Measurements from ENCODE around the gene CCDC92. TPM values are rescaled to one million over a fixed set of nuclear protein-coding genes. Genes with fewer than 3 reads are reported as not detected.

The CCDC92 gene
- total RNA-seq, 1 donor from 2014 or later: 31.0 TPM

DNA sequence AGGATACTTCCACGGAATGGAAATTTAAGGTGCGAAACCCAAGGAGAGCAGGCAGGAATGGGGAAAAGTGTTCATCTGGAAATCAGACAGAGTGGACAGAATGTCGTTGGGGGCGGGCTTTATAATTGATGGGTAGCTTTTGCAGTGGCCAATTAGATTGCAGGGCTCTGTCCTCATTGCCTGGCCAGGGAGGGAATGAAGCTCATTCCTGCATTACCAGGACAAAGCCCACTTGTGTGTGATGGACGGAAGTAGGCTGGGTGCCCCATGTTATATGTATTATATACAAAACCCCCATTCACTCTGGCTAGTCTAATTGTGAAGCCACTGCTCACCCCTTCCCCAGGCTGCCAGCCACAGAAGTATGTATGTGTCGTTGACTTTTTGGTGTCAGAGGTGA, 23.9 kb upstream of the CCDC92 start:
- intact Hi-C loops (cut with DNase I): no loop called here
- no peaks in the 10 kb centered on the region for H3K9me3 ChIP-seq
- DNase-seq (ENCODE audit: low spot score in 2 of 2): no peak
- H3K27me3 ChIP-seq: no peaks in the 10 kb centered on the region
- TF ChIP-seq, protein P1, sequence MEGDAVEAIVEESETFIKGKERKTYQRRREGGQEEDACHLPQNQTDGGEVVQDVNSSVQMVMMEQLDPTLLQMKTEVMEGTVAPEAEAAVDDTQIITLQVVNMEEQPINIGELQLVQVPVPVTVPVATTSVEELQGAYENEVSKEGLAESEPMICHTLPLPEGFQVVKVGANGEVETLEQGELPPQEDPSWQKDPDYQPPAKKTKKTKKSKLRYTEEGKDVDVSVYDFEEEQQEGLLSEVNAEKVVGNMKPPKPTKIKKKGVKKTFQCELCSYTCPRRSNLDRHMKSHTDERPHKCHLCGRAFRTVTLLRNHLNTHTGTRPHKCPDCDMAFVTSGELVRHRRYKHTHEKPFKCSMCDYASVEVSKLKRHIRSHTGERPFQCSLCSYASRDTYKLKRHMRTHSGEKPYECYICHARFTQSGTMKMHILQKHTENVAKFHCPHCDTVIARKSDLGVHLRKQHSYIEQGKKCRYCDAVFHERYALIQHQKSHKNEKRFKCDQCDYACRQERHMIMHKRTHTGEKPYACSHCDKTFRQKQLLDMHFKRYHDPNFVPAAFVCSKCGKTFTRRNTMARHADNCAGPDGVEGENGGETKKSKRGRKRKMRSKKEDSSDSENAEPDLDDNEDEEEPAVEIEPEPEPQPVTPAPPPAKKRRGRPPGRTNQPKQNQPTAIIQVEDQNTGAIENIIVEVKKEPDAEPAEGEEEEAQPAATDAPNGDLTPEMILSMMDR (IDR thresholded peaks at IDR 0.05): no peak
- peaks cover 10 to 29% of the 10 kb centered on the region in 2 donors for H3K36me3 ChIP-seq
- no peak overlapping the region for H3K27ac ChIP-seq
- no peaks in the 10 kb centered on the region for H3K4me1 ChIP-seq
- H3K4me3 ChIP-seq: no peak overlapping the region

- intact Hi-C loops (cut with DNase I): no loop called here
- DNase-seq (ENCODE audit: low spot score in 2 of 2): no peak
- Histone ChIP-seq H3K9me3 (no peaks in the 10 kb centered on the region), H3K4me3 (no peak overlapping the region), H3K27me3 (no peaks in the 10 kb centered on the region), H3K27ac (no peak overlapping the region), H3K4me1 (no peaks in the 10 kb centered on the region), H3K36me3 (peaks cover 6 to 26% of the 10 kb centered on the region in 2 donors)
- TF ChIP-seq, protein P1 (IDR thresholded peaks at IDR 0.05): no peak
These were observed 22.6 kb upstream of the CCDC92 start for GRCh38 chr12:123995023-123995748.

DNA sequence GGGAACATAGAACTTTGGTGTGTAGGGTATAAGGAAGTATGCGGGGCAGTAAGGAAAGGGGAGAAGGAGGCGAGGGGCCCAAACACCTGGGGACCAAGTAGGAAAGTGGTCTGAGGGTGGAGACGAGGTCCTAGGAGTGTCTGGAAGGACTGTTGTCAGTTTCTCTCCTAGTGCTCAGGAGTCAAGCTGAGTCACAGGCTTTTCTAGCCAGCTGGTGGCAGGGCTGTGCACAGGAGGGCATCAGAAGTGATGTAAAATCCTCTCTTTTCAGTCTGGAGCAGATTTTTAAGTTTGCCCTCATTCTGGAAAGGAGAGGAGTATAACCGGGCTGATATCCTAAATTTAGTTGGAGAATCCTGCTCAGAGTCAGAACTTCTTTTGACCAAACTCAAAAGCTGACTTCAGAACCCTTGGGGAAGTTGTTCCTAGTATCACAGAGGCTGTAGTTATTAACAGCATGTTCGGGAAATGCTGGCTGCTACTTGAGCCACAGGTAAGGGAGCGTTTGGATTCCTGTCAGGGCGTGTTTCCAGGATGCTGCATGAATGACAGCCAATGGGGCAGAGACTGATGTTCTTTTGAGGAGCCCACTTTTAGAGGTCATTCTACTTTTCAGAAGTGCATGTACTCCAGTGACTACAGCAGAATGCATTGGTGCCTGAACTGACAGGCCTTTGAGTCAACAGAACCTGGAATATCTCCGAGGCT, 19.6 kb upstream of the CCDC92 start:
- Histone ChIP-seq H3K36me3 (peaks cover 11 to 38% of the 10 kb centered on the region in 2 donors), H3K9me3 (no peaks in the 10 kb centered on the region), H3K4me3 (no peak overlapping the region), H3K4me1 (no peaks in the 10 kb centered on the region), H3K27me3 (no peaks in the 10 kb centered on the region), H3K27ac (no peak overlapping the region)
- TF ChIP-seq, protein P1 (IDR thresholded peaks at IDR 0.05): no peak
- no peak for DNase-seq (ENCODE audit: low spot score in 2 of 2)
- intact Hi-C loops (cut with DNase I): no loop called here

DNA sequence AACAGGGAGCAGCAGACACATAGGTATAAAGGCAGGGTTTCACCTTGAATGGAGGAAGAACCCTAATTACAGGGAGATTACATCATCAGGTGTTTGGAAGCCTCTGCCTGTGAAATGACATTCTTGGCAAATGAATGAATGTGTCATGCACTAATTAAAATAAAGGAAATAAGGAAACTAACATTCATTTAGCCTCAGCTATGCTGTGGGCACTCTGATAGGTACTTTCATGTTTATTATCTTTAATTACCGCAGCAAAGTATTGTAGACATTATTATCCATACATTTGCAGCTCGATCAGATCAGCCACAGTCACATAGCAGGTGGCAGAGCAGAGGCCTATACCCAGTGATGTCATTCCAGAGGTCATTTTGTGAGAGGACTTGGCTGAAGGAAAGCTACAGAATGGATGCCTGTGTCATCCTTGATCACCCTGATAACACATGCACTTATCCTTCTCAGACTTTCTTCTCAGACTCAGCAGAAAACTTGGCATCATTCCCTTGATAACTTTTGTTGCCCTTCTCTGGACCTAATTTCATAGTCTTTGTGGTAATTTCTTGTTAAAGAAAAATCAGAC, 18.8 kb upstream of the CCDC92 start:
- Histone ChIP-seq H3K4me3 (no peak overlapping the region), H3K9me3 (no peaks in the 10 kb centered on the region), H3K27me3 (no peaks in the 10 kb centered on the region), H3K36me3 (peaks cover 11 to 38% of the 10 kb centered on the region in 2 donors), H3K4me1 (no peaks in the 10 kb centered on the region), H3K27ac (no peak overlapping the region)
- intact Hi-C loops (cut with DNase I): no loop called here
- no peak for DNase-seq (ENCODE audit: low spot score in 2 of 2)
- TF ChIP-seq, protein P1 (IDR thresholded peaks at IDR 0.05): no peak

GRCh38 chr12:123990511-123990910, 17.9 kb upstream of the CCDC92 start:
- Histone ChIP-seq H3K4me3 (no peak overlapping the region), H3K4me1 (no peaks in the 10 kb centered on the region), H3K27ac (no peak overlapping the region), H3K36me3 (peaks cover 11 to 38% of the 10 kb centered on the region in 2 donors), H3K27me3 (no peaks in the 10 kb centered on the region), H3K9me3 (no peaks in the 10 kb centered on the region)
- no peak for DNase-seq (ENCODE audit: low spot score in 2 of 2)
- intact Hi-C loops (cut with DNase I): no loop called here
- TF ChIP-seq, protein P1 (IDR thresholded peaks at IDR 0.05): no peak
